SH-SY5Y (cell line): Measurements from ENCODE around the gene TNS1.

ENCODE experiments used
- GATA2 ChIP-seq: IDR thresholded peaks from 2 replicates; pipeline ENCODE4 v1.6.1; 2011; ENCODE audit warnings: mild to moderate bottlenecking, low read depth, low read length
- GATA3 ChIP-seq: IDR thresholded peaks from 2 replicates; pipeline ENCODE4 v1.6.1; 2011; ENCODE audit warnings: low read depth, mild to moderate bottlenecking, low read length, moderate library complexity

DNA sequence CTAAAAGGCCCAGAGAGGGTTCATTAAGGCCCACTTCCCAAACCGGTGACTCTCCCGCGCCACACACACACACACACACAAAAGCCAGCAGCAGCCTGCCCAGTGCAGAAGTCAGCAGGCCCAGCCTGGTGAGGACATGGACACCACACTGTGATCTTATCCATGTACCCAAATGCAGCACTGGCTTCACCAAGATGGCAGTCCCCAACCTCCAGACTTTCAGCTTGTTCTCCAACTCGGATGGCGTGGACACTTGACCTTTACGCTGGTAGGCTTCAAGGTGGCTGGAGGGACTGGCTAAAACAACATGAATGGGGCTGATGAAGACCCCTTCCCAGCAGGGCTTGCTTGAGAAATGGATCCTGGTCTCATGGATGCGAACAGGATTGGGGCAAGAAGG lies 50.4 kb downstream of the TNS1 start:
- no peak for TF ChIP-seq GATA2
- no peak for TF ChIP-seq GATA3
